PC-9 (cell line): ENCODE results near the gene FITM1. TPM values are rescaled to one million over a fixed set of nuclear protein-coding genes. Genes with fewer than 3 reads are reported as not detected.

Experiments used
- BruUV-seq: library from RNA; stranded (reverse); fragments of 400-500 nt; replicated peaks from 2 replicates; lab custom pipeline; 2021; lab: Mats Ljungman, UMichigan
- CTCF ChIA-PET: fragments of 300-600 bp; sonication (Branson Sonifier 250); formaldehyde crosslinking; loops from one replicate; lab custom pipeline; 2022; ENCODE audit warnings: antibody characterized with exemption; lab: Charles Lee
- POLR2A ChIA-PET: fragments of 300-600 bp; sonication (Branson Sonifier 250); formaldehyde crosslinking; loops from one replicate; lab custom pipeline; 2022; ENCODE audit warnings: antibody characterized with exemption; ENCODE audit not compliant: unreplicated experiment; lab: Charles Lee
- DNase-seq, 2 experiments: peaks; one replicate each; pipeline versions ENCODE4 v3.0.0 to v3.0.0-alpha.2; 2015 to 2022; ENCODE audit warnings: mixed read lengths in 1 of 2
- H2AFZ ChIP-seq: fragments of 200-600 bp; sonication (generic); 2 replicates; pipeline ENCODE4 v1.8.1; 2017; ENCODE audit warnings: antibody characterized with exemption
- H3F3A ChIP-seq: fragments of 200-600 bp; sonication (generic); 2 replicates; pipeline ENCODE4 v1.8.1; 2017; ENCODE audit warnings: antibody characterized with exemption, mild to moderate bottlenecking, low read depth; ENCODE audit not compliant: insufficient read depth
- H3K27ac ChIP-seq: fragments of 200-600 bp; sonication (generic); 2 replicates; pipeline ENCODE4 v1.6.1; 2016; ENCODE audit warnings: mixed run types
- H3K27me3 ChIP-seq: fragments of 200-600 bp; sonication (generic); 2 replicates; pipeline ENCODE4 v1.6.1; 2016; ENCODE audit warnings: low read depth, mixed run types; ENCODE audit not compliant: insufficient read depth
- H3K36me3 ChIP-seq: fragments of 200-600 bp; sonication (generic); 2 replicates; pipeline ENCODE4 v1.6.1; 2016; ENCODE audit warnings: low read depth, mixed run types
- H3K4me1 ChIP-seq: fragments of 200-600 bp; sonication (generic); replicated peaks from 2 replicates; pipeline ENCODE4 v1.6.1; 2016; ENCODE audit warnings: mixed run types; ENCODE audit not compliant: insufficient read depth
- H3K4me2 ChIP-seq: fragments of 200-600 bp; sonication (generic); 2 replicates; pipeline ENCODE4 v1.6.1; 2017; ENCODE audit warnings: mixed run types
- H3K4me3 ChIP-seq: fragments of 200-600 bp; sonication (generic); 2 replicates; pipeline ENCODE4 v1.6.1; 2016; ENCODE audit warnings: mixed run types
- H3K79me2 ChIP-seq: fragments of 200-600 bp; sonication (generic); 2 replicates; pipeline ENCODE4 v1.6.1; 2017; ENCODE audit warnings: low read depth, mixed run types
- H3K9me2 ChIP-seq: fragments of 200-600 bp; sonication (generic); 2 replicates; pipeline ENCODE4 v1.8.1; 2017; ENCODE audit warnings: mild to moderate bottlenecking; ENCODE audit not compliant: insufficient read depth
- H3K9me3 ChIP-seq: fragments of 200-600 bp; sonication (generic); 2 replicates; pipeline ENCODE4 v1.8.1; 2016; ENCODE audit warnings: low read depth; ENCODE audit not compliant: insufficient read depth
- H4K20me1 ChIP-seq: fragments of 200-600 bp; sonication (generic); 2 replicates; pipeline ENCODE4 v1.8.1; 2017; ENCODE audit not compliant: insufficient read depth
- EZH2 ChIP-seq: fragments of 200-600 bp; sonication (generic); IDR thresholded peaks from 2 replicates; pipeline ENCODE4 v1.8.0; 2017; ENCODE audit warnings: antibody characterized with exemption, low read depth
- intact Hi-C: fragments of 100-400 bp; cut with micrococcal nuclease; formaldehyde crosslinking; loops from one replicate; pipeline ENCODE4 v1.10.0; 2022; ENCODE audit not compliant: unreplicated experiment
- total RNA-seq: library from RNA; stranded (reverse); gene quantifications from 2 replicates; pipeline ENCODE4 v1.2.3, GENCODE V29; 2021
- TF ChIP-seq, protein P1 (sequence below): fragments of 200-600 bp; sonication (generic); conservative IDR thresholded peaks from 2 replicates; pipeline ENCODE4 v1.6.1; 2017; ENCODE audit warnings: mixed run types, antibody characterized with exemption, mild to moderate bottlenecking, moderate library complexity

FITM1 gene
- total RNA-seq, 1 experiment from 2014 or later, result 0.72 TPM

DNA sequence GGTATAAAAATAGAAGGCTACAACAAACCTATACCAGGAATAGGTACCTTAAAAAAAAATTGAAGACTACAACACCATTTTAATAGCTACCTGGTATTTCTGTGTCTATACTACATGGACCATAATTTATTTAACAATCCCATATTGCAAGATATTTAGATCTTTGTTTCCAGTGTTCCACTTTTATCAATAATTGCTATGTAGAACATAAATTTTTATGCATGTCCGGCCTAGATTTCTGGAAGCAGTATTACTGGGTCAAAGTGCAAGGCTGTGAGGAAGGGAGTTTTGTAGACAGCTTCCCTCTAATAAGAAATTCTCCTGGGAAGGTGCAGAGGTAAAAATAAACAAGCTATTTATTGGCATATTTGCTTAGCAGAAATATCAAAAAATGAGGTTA, 19.9 kb upstream of the FITM1 start:
- TF ChIP-seq, protein P1, sequence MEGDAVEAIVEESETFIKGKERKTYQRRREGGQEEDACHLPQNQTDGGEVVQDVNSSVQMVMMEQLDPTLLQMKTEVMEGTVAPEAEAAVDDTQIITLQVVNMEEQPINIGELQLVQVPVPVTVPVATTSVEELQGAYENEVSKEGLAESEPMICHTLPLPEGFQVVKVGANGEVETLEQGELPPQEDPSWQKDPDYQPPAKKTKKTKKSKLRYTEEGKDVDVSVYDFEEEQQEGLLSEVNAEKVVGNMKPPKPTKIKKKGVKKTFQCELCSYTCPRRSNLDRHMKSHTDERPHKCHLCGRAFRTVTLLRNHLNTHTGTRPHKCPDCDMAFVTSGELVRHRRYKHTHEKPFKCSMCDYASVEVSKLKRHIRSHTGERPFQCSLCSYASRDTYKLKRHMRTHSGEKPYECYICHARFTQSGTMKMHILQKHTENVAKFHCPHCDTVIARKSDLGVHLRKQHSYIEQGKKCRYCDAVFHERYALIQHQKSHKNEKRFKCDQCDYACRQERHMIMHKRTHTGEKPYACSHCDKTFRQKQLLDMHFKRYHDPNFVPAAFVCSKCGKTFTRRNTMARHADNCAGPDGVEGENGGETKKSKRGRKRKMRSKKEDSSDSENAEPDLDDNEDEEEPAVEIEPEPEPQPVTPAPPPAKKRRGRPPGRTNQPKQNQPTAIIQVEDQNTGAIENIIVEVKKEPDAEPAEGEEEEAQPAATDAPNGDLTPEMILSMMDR, result no peak
- TF ChIP-seq EZH2, result no peak
- Histone ChIP-seq H3K9me3 (no peaks in the 10 kb centered on the region), H3K27me3 (no peaks in the 10 kb centered on the region), H3K9me2 (no peaks in the 10 kb centered on the region), H3F3A (peaks cover 23% of the 10 kb centered on the region), H4K20me1 (no peaks in the 10 kb centered on the region), H3K4me1 (peaks cover 21% of the 10 kb centered on the region), H3K79me2 (peaks cover 2% of the 10 kb centered on the region; the same call in 1 of the 2 replicates), H3K4me3 (no peak overlapping the region), H2AFZ (no peak overlapping the region), H3K36me3 (no peaks in the 10 kb centered on the region), H3K4me2 (peak overlapping the region; percentile 51; the same call in 1 of the 2 replicates), H3K27ac (no peak overlapping the region)
- CTCF ChIA-PET, result interaction anchor here (1.2 to 1.5 kb wide), 2 partner anchors 51 to 52 kb away, joined by 5 to 13 read pairs; partner anchors contain the start of gene IRF9
- DNase-seq, result no peak
- intact Hi-C loops, result loop anchor here (1.0 kb wide), 1 partner anchor 16 kb away; the partner anchor contains the start of gene PCK2
- no TSS peak for BruUV-seq
- POLR2A ChIA-PET, result interaction anchor here (0.7 to 0.8 kb wide), 2 partner anchors 25 to 35 kb away, joined by 4 to 5 read pairs; partner anchors contain the start of gene PSME1

DNA sequence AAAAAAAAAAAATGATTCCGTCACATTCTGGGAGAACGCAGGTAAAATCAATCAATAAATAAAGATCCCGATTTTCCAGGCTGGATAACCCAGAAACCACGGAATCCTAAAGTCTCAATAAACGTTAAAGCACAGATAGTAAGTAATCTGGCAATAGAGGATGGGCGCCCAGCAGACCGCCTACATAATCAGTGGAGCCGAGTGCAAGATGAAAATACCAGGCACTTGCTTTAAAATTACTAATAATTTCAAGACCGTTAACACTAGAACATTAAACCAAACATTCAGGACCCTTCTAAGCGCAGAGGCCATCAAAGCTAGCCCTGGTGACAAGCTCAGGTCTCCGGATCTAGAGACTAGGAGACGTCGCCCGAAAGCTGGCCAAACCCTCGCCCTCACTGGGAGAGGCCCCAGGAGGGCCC, 17.1 kb upstream of the FITM1 start:
- H3K4me3 ChIP-seq, result peak overlapping the region; percentile 69
- no peaks in the 10 kb centered on the region for H4K20me1 ChIP-seq
- peaks cover 8% of the 10 kb centered on the region; the same call in 1 of the 2 replicates for H3K36me3 ChIP-seq
- H3K4me1 ChIP-seq, result peaks cover 33% of the 10 kb centered on the region
- H3K27me3 ChIP-seq, result no peaks in the 10 kb centered on the region
- ChIA-PET CTCF (interaction anchor here (0.5 kb wide), 1 partner anchor 649 kb away, joined by 5 read pairs; no protein-coding TSS in a partner anchor), POLR2A (no interaction called here)
- no peak for DNase-seq
- TF ChIP-seq, protein P1, result no peak
- no peak for TF ChIP-seq EZH2
- peak overlapping the region; percentile 92 for H2AFZ ChIP-seq
- peak overlapping the region; percentile 79 for H3K4me2 ChIP-seq
- no peaks in the 10 kb centered on the region for H3K9me3 ChIP-seq
- no TSS peak for BruUV-seq
- peaks cover 23% of the 10 kb centered on the region for H3F3A ChIP-seq
- H3K79me2 ChIP-seq, result peaks cover 13% of the 10 kb centered on the region
- H3K27ac ChIP-seq, result peak overlapping the region; percentile 69
- H3K9me2 ChIP-seq, result no peaks in the 10 kb centered on the region
- intact Hi-C loops, result no loop called here

DNA sequence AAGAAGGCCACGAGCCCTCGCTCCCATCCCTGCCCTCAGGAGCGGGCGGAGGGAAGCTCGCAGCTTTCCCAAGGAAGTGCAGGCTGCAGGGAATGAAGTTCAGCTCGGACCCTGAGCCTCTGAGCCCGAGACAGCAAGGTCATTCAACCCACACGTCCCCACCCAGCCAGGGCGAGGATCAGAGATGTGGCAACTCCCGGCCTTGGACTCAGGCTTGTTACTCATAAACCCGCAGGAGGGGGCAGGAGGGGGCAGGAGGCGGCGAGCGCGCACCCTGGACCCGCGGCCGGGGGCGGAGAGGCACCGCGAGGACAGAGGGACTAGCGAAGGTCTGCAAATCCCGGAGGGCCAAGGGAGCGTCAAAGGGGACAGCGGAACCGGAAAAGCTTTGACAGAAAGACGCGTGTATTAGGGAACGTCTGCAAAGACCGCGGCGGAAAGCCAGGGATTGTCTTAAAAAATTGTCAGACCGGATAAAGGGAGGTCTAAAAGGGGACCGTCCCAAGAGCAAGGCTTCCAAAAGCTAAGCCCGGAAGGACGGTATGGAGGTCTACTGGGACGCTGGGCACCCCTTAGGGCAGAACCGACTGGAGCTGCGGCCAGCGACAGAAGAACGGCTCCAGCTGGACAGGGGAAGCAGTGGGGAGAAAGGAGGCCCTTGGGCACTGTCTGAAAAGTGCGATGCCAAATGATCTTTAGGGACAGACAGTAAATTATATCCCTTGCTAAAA, 16.5 kb upstream of the FITM1 start:
- POLR2A ChIA-PET, result interaction anchor here (0.6 to 1.5 kb wide), 5 partner anchors 16 to 99 kb away, joined by 4 to 26 read pairs (median 4); partner anchors contain the start of genes CHMP4A, PSME1, PSME2 and RNF31
- peaks cover 23% of the 10 kb centered on the region for H3F3A ChIP-seq

More for the DNA sequence above, 16.5 kb upstream of the FITM1 start:
- Histone ChIP-seq H3K27ac (peak overlapping the region; percentile 69), H3K4me3 (peak overlapping the region; percentile 69), H2AFZ (peak overlapping the region; percentile 92), H3K9me3 (no peaks in the 10 kb centered on the region), H3K9me2 (no peaks in the 10 kb centered on the region), H3K4me2 (peak overlapping the region; percentile 79), H4K20me1 (no peaks in the 10 kb centered on the region), H3K36me3 (peaks cover 8% of the 10 kb centered on the region; the same call in 1 of the 2 replicates), H3K27me3 (no peaks in the 10 kb centered on the region), H3K79me2 (peaks cover 13% of the 10 kb centered on the region), H3K4me1 (peaks cover 27% of the 10 kb centered on the region)
- TSS peak; percentile 83 for BruUV-seq
- peak; percentile 58 to 64 for DNase-seq
- intact Hi-C loops, result loop anchor here (1.0 kb wide), 1 partner anchor 32 kb away; the partner anchor contains the start of gene PSME2
- CTCF ChIA-PET, result interaction anchor here (0.5 to 1.1 kb wide), 4 partner anchors 22 to 1059 kb away, joined by 3 to 5 read pairs (median 4); partner anchors contain the start of genes CHMP4A, PSME1, PSME2 and RNF31
- TF ChIP-seq, protein P1, result no peak
- no peak for TF ChIP-seq EZH2
